ENCODE data around the gene RPS6KA4. TPM values are rescaled to one million over a fixed set of nuclear protein-coding genes. Genes with fewer than 3 reads are reported as not detected.

The RPS6KA4 gene
- total RNA-seq, 1 donor from 2014 or later, result 37.5 TPM

DNA sequence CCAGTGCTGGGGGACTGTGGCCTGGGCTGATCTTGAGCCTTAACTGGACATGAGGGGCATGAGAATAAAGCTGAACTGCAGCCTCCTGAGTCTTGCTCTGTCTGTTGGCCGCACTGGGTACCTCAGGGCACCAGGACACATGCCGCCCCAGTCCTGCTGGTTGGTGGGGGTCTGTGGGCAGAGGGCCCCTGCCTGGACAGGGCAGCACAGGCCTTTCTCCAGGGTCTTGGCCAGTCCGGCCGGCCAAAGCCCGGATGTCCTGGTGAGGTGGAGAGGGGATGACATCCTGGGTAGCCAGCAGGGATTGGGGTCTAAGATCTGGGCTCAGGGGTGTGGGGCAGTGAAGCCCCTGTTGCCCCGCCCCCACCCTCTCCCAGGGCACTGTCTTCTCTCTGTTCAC is 1.5 kb upstream of the RPS6KA4 start:
- peaks cover 7% of the 10 kb centered on the region for H3K36me3 Mint-ChIP-seq (ENCODE audit: low read depth, unreplicated experiment)
- no peaks in the 10 kb centered on the region for H3K9me3 Mint-ChIP-seq (ENCODE audit: unreplicated experiment)
- DNase-seq (ENCODE audit: low spot score), result no peak
- peaks cover 10% of the 10 kb centered on the region for H3K27me3 Mint-ChIP-seq (ENCODE audit: unreplicated experiment)
- H3K4me1 Mint-ChIP-seq (ENCODE audit: unreplicated experiment), result peaks cover 20% of the 10 kb centered on the region
- no peak overlapping the region for H3K4me3 Mint-ChIP-seq (ENCODE audit: unreplicated experiment)
- H3K27ac Mint-ChIP-seq (ENCODE audit: unreplicated experiment), result no peak overlapping the region
- TF ChIP-seq, protein P1, sequence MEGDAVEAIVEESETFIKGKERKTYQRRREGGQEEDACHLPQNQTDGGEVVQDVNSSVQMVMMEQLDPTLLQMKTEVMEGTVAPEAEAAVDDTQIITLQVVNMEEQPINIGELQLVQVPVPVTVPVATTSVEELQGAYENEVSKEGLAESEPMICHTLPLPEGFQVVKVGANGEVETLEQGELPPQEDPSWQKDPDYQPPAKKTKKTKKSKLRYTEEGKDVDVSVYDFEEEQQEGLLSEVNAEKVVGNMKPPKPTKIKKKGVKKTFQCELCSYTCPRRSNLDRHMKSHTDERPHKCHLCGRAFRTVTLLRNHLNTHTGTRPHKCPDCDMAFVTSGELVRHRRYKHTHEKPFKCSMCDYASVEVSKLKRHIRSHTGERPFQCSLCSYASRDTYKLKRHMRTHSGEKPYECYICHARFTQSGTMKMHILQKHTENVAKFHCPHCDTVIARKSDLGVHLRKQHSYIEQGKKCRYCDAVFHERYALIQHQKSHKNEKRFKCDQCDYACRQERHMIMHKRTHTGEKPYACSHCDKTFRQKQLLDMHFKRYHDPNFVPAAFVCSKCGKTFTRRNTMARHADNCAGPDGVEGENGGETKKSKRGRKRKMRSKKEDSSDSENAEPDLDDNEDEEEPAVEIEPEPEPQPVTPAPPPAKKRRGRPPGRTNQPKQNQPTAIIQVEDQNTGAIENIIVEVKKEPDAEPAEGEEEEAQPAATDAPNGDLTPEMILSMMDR (IDR thresholded peaks at IDR 0.05; ENCODE audit: unreplicated experiment), result no peak

DNA sequence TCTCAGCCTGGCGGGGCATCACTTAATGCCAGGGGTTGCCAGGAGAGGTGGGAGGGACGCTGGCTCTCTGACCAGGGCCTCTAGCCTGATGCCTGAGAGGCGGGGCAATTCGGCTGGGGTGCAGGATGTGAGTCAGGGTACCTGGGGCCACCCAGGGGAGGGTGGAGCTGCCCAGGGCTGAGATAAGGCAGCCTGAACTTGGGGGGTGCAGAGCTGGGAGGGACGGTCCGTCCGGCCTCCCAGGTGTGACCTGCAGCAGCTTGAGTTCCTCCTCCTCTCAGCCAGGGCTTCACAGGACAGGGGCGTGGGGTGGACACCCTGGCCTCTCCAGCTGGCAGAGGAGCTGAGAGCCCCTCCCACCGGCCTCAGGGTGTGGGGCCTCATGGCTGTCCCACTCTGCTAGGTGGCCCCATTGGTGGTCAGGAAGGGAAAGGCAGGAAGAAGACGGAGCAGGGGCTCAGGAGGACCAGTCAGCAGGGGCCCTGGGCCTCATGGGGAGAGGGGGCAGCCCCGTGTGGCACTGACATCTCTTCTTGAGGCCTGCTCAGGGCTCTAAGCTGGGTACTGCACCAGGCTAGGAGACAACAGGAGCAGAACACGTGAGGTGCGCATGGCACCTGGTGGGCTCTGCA is 942 bp upstream of the RPS6KA4 start:
- no peak overlapping the region for H3K4me3 Mint-ChIP-seq (ENCODE audit: unreplicated experiment)
- no peak overlapping the region for H3K27ac Mint-ChIP-seq (ENCODE audit: unreplicated experiment)
- peaks cover 10% of the 10 kb centered on the region for H3K36me3 Mint-ChIP-seq (ENCODE audit: low read depth, unreplicated experiment)
- H3K4me1 Mint-ChIP-seq (ENCODE audit: unreplicated experiment), result peaks cover 20% of the 10 kb centered on the region
- peaks cover 10% of the 10 kb centered on the region for H3K27me3 Mint-ChIP-seq (ENCODE audit: unreplicated experiment)
- H3K9me3 Mint-ChIP-seq (ENCODE audit: unreplicated experiment), result no peaks in the 10 kb centered on the region
- no peak for DNase-seq (ENCODE audit: low spot score)
- TF ChIP-seq, protein P1 (IDR thresholded peaks at IDR 0.05; ENCODE audit: unreplicated experiment), result no peak

DNA sequence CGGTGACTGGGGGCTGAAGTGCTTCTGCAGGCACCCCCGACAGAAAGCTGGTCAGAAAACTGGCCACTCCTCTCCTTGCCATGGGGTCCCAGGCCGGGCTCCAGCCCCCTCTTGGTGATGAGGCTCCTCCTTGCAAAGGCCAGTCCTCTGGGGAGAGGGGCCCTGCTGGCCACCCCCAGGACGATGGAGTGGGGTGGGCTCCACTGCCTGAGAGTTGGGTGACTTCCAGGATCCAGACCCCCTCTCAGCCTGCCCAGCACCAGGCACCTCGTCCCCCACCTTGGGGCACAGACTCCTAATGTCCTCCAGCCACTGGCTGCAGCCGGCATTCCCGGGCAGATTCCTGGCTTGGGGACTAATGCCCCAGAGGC is 441 bp upstream of the RPS6KA4 start:
- Mint-ChIP-seq H3K36me3 (ENCODE audit: low read depth, unreplicated experiment) (peaks cover 12% of the 10 kb centered on the region), H3K4me1 (ENCODE audit: unreplicated experiment) (peaks cover 20% of the 10 kb centered on the region), H3K27me3 (ENCODE audit: unreplicated experiment) (peaks cover 10% of the 10 kb centered on the region), H3K9me3 (ENCODE audit: unreplicated experiment) (no peaks in the 10 kb centered on the region), H3K27ac (ENCODE audit: unreplicated experiment) (no peak overlapping the region), H3K4me3 (ENCODE audit: unreplicated experiment) (no peak overlapping the region)
- no peak for DNase-seq (ENCODE audit: low spot score)
- TF ChIP-seq, protein P1 (IDR thresholded peaks at IDR 0.05; ENCODE audit: unreplicated experiment), result no peak

DNA sequence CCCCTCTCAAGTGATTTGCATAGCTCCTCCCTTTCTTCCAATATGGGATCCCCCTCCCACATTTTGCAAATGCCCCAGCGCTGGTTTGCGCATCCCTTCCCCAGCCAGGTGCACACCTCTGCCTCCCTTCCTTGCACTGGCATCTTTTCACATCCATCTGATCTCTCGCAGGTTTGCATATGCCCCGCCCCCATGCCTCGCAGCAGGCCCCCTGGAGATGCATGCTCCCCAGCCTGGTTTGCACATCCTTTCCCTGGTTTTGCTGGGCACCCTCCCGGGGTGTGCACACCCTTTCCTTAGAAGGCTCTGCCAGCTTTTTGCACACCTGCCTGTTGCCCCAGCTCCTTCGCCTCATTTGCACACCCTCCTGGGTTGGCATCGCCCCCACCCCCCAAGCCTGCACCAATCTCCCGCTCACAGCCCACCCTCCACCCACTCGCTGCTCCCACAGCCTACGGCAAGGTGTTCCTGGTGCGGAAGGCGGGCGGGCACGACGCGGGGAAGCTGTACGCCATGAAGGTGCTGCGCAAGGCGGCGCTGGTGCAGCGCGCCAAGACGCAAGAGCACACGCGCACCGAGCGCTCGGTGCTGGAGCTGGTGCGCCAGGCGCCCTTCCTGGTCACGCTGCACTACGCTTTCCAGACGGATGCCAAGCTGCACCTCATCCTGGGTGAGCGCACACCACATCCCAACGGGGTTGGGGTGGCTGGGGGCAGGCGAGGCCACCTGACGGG is 917 bp downstream of the RPS6KA4 start:
- Mint-ChIP-seq H3K4me1 (ENCODE audit: unreplicated experiment) (peaks cover 20% of the 10 kb centered on the region), H3K27ac (ENCODE audit: unreplicated experiment) (peak overlapping the region; percentile 9), H3K27me3 (ENCODE audit: unreplicated experiment) (peaks cover 10% of the 10 kb centered on the region), H3K9me3 (ENCODE audit: unreplicated experiment) (no peaks in the 10 kb centered on the region), H3K36me3 (ENCODE audit: low read depth, unreplicated experiment) (peaks cover 17% of the 10 kb centered on the region), H3K4me3 (ENCODE audit: unreplicated experiment) (peak overlapping the region; percentile 88)
- TF ChIP-seq, protein P1 (IDR thresholded peaks at IDR 0.05; ENCODE audit: unreplicated experiment), result no peak
- DNase-seq (ENCODE audit: low spot score), result no peak

DNA sequence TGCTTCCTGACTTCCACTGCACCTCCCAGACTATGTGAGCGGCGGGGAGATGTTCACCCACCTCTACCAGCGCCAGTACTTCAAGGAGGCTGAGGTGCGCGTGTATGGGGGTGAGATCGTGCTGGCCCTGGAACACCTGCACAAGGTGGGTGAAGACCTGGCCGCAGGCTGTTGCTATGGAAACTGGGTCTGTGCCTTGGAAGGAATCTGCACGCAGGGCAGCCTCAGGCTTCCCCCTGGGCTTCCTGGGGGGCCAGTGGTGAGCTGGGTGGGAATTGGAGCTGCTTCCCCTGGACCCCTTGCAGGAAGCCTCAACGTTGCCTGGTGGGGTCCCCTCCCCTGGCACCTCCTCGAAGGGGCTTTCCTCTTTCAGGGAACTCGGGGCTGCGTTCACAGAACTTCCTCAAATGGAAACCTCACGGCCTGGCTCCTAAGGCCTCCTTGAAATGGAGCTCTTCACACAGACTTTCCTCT is 1.5 kb downstream of the RPS6KA4 start:
- H3K9me3 Mint-ChIP-seq (ENCODE audit: unreplicated experiment), result no peaks in the 10 kb centered on the region
- H3K4me1 Mint-ChIP-seq (ENCODE audit: unreplicated experiment), result peaks cover 17% of the 10 kb centered on the region
- TF ChIP-seq, protein P1 (IDR thresholded peaks at IDR 0.05; ENCODE audit: unreplicated experiment), result no peak
- DNase-seq (ENCODE audit: low spot score), result no peak
- peaks cover 17% of the 10 kb centered on the region for H3K36me3 Mint-ChIP-seq (ENCODE audit: low read depth, unreplicated experiment)
- H3K4me3 Mint-ChIP-seq (ENCODE audit: unreplicated experiment), result peak overlapping the region; percentile 51
- peak overlapping the region; percentile 48 for H3K27ac Mint-ChIP-seq (ENCODE audit: unreplicated experiment)
- H3K27me3 Mint-ChIP-seq (ENCODE audit: unreplicated experiment), result peaks cover 10% of the 10 kb centered on the region

All from endothelial cell (in vitro differentiated cells).